ENCODE measurements around the gene CLIC6.
A peak's percentile ranks its signal among the peaks of the same experiment; 100 is the strongest.

CLIC6 gene

DNA sequence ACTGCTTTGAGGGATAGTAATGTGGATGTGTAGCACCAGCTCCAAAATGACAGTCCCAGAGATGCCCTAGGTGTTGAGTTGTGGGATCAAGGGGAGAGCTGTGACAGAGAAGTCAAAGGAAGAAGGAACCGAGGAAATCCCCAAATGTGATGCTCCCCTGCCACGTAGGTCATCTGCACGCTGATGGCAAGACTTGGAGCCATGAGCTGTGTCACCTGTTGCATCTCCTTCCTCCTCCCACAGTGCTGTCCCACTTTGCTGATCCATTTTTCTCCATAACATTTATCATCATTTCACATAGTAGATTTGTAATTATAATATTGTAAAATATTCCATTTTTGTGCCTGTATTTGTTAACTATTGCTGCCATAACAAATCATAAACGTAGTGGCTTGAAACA lies 36.3 kb upstream of the CLIC6 start:
- no peak for DNase-seq (ENCODE audit: low spot score)

DNA sequence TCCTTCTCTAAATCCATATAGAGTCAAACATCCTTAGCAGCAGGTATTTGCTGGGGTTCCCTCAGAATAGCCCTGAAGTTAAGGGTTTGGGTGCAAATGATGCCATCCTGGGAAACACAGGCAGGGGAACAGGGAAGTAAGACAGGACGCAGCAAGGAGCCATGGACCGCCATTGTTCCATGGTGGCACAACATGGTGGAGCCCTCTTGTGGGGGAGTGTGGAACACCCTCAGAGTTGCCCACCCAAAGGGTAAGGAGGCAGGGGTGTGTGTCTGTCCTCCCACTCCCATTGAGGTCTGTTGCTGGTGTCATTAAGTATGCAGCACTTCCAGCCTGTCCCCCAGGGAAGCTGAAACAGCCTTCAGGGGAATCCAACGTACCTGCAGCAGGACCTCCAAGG lies 33.5 kb upstream of the CLIC6 start:
- no peak overlapping the region for H3K18ac ChIP-seq (ENCODE audit: low read length)
- H4K91ac ChIP-seq (ENCODE audit: low read depth, low read length, poor library complexity) = no peak overlapping the region
- H3K4ac ChIP-seq (ENCODE audit: low read length) = no peak overlapping the region
- peaks cover 2% of the 10 kb centered on the region for H3K79me1 ChIP-seq (ENCODE audit: low read depth, low read length)
- no CpG with 5 or more reads among the region's 3 CpGs for WGBS, 2 donors (ENCODE audit: extremely low coverage in 2 of 2, insufficient read length in 2 of 2, insufficient replicate concordance in 1 of 2)
- H2BK120ac ChIP-seq (ENCODE audit: low read depth, low read length) = no peak overlapping the region
- peak overlapping the region; percentile 32 for H3K23ac ChIP-seq (ENCODE audit: low read depth, low read length, poor library complexity)
- no peaks in the 10 kb centered on the region for H3K36me3 ChIP-seq (replicated peaks in 1 of 2; ENCODE audit: control insufficient read depth in 2 of 2, insufficient read depth in 2 of 2, low read length in 2 of 2)
- H3K4me3 ChIP-seq (ENCODE audit: low read length in 2 of 2) = no peak overlapping the region
- no peak overlapping the region for H3K9ac ChIP-seq (ENCODE audit: low read depth, low read length, poor library complexity)
- no peaks in the 10 kb centered on the region for H3K4me1 ChIP-seq (ENCODE audit: control insufficient read depth in 2 of 2, insufficient read depth in 1 of 2, low read depth in 1 of 2, low read length in 2 of 2)
- no peaks in the 10 kb centered on the region for H3K27me3 ChIP-seq (ENCODE audit: control insufficient read depth in 3 of 3, insufficient read depth in 3 of 3, low read depth in 1 of 3, low read length in 3 of 3)
- no peak overlapping the region for H3K14ac ChIP-seq (ENCODE audit: low read length)
- H2BK5ac ChIP-seq (ENCODE audit: low read length) = no peak overlapping the region
- H2AFZ ChIP-seq (ENCODE audit: low read length) = no peak overlapping the region
- H2BK12ac ChIP-seq (ENCODE audit: low read length) = no peak overlapping the region
- no peak for DNase-seq (ENCODE audit: low spot score)
- H3K27ac ChIP-seq (replicated peaks; ENCODE audit: low read length) = no peak overlapping the region
- no peak overlapping the region for H4K8ac ChIP-seq (ENCODE audit: low read depth, low read length)
- no peak overlapping the region for H3K4me2 ChIP-seq (ENCODE audit: insufficient read depth, low read length, poor library complexity, severe bottlenecking)
- H2AK5ac ChIP-seq (ENCODE audit: low read depth, low read length) = no peak overlapping the region
- H2BK15ac ChIP-seq (ENCODE audit: low read length) = no peak overlapping the region
- H3K9me3 ChIP-seq (replicated peaks in 1 of 2; ENCODE audit: control insufficient read depth in 2 of 2, insufficient read depth in 1 of 2, low read depth in 1 of 2, low read length in 2 of 2) = no peaks in the 10 kb centered on the region

More for the DNA sequence above, 36.3 kb upstream of the CLIC6 start:
- Histone ChIP-seq H4K91ac (ENCODE audit: low read depth, low read length, poor library complexity) (no peak overlapping the region), H3K14ac (ENCODE audit: low read length) (no peak overlapping the region), H3K27me3 (ENCODE audit: control insufficient read depth in 3 of 3, insufficient read depth in 3 of 3, low read depth in 1 of 3, low read length in 3 of 3) (no peaks in the 10 kb centered on the region), H2BK12ac (ENCODE audit: low read length) (no peak overlapping the region), H3K4me2 (ENCODE audit: insufficient read depth, low read length, poor library complexity, severe bottlenecking) (no peak overlapping the region), H3K4ac (ENCODE audit: low read length) (no peak overlapping the region), H2BK120ac (ENCODE audit: low read depth, low read length) (no peak overlapping the region), H3K36me3 (replicated peaks in 1 of 2; ENCODE audit: control insufficient read depth in 2 of 2, insufficient read depth in 2 of 2, low read length in 2 of 2) (no peaks in the 10 kb centered on the region), H3K9me3 (replicated peaks in 1 of 2; ENCODE audit: control insufficient read depth in 2 of 2, insufficient read depth in 1 of 2, low read depth in 1 of 2, low read length in 2 of 2) (no peaks in the 10 kb centered on the region), H3K4me3 (ENCODE audit: low read length in 2 of 2) (no peak overlapping the region), H3K23ac (ENCODE audit: low read depth, low read length, poor library complexity) (no peak overlapping the region), H3K18ac (ENCODE audit: low read length) (no peak overlapping the region), H3K9ac (ENCODE audit: low read depth, low read length, poor library complexity) (no peak overlapping the region), H2AFZ (ENCODE audit: low read length) (no peak overlapping the region), H3K27ac (replicated peaks; ENCODE audit: low read length) (no peak overlapping the region), H2AK5ac (ENCODE audit: low read depth, low read length) (no peak overlapping the region), H2BK5ac (ENCODE audit: low read length) (no peak overlapping the region), H3K4me1 (ENCODE audit: control insufficient read depth in 2 of 2, insufficient read depth in 1 of 2, low read depth in 1 of 2, low read length in 2 of 2) (no peaks in the 10 kb centered on the region), H3K79me1 (ENCODE audit: low read depth, low read length) (peaks cover 2% of the 10 kb centered on the region), H4K8ac (ENCODE audit: low read depth, low read length) (no peak overlapping the region), H2BK15ac (ENCODE audit: low read length) (no peak overlapping the region)
- no CpG with 5 or more reads among the region's 4 CpGs for WGBS, 2 donors (ENCODE audit: extremely low coverage in 2 of 2, insufficient read length in 2 of 2, insufficient replicate concordance in 1 of 2)

DNA sequence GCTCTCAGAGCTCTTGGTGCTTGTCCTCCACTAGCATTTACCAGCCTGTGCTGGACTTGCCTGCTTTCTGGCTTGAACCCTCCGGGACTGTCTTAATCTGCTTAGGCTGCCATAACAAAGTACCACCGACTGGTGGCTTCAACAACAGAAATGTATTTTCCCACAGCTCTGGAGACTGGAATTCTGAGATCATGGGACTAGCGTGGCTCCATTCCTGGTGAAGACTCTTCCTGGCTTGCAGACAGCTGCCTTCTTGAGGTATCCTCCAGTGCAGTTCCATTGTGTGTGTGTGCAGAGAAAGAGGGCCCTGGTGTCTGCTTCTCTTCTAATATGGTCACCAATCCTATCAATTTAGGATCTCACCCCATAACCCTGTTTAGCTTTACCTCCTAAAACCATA lies 31.8 kb upstream of the CLIC6 start:
- Histone ChIP-seq H4K91ac (ENCODE audit: low read depth, low read length, poor library complexity) (no peak overlapping the region), H3K9ac (ENCODE audit: low read depth, low read length, poor library complexity) (no peak overlapping the region), H2BK12ac (ENCODE audit: low read length) (no peak overlapping the region), H3K27ac (replicated peaks; ENCODE audit: low read length) (no peak overlapping the region), H3K9me3 (replicated peaks in 1 of 2; ENCODE audit: control insufficient read depth in 2 of 2, insufficient read depth in 1 of 2, low read depth in 1 of 2, low read length in 2 of 2) (no peaks in the 10 kb centered on the region), H3K18ac (ENCODE audit: low read length) (no peak overlapping the region), H3K4me2 (ENCODE audit: insufficient read depth, low read length, poor library complexity, severe bottlenecking) (no peak overlapping the region), H2AFZ (ENCODE audit: low read length) (no peak overlapping the region), H3K27me3 (ENCODE audit: control insufficient read depth in 3 of 3, insufficient read depth in 3 of 3, low read depth in 1 of 3, low read length in 3 of 3) (no peaks in the 10 kb centered on the region), H2BK5ac (ENCODE audit: low read length) (no peak overlapping the region), H2AK5ac (ENCODE audit: low read depth, low read length) (no peak overlapping the region), H4K8ac (ENCODE audit: low read depth, low read length) (no peak overlapping the region), H3K79me1 (ENCODE audit: low read depth, low read length) (peaks cover 2% of the 10 kb centered on the region), H3K23ac (ENCODE audit: low read depth, low read length, poor library complexity) (no peak overlapping the region), H3K36me3 (replicated peaks in 1 of 2; ENCODE audit: control insufficient read depth in 2 of 2, insufficient read depth in 2 of 2, low read length in 2 of 2) (no peaks in the 10 kb centered on the region), H3K14ac (ENCODE audit: low read length) (no peak overlapping the region), H3K4me1 (ENCODE audit: control insufficient read depth in 2 of 2, insufficient read depth in 1 of 2, low read depth in 1 of 2, low read length in 2 of 2) (no peaks in the 10 kb centered on the region), H3K4ac (ENCODE audit: low read length) (no peak overlapping the region), H3K4me3 (ENCODE audit: low read length in 2 of 2) (no peak overlapping the region), H2BK120ac (ENCODE audit: low read depth, low read length) (no peak overlapping the region), H2BK15ac (ENCODE audit: low read length) (no peak overlapping the region)
- no CpG with 5 or more reads among the region's 3 CpGs for WGBS, 2 donors (ENCODE audit: extremely low coverage in 2 of 2, insufficient read length in 2 of 2, insufficient replicate concordance in 1 of 2)
- no peak for DNase-seq (ENCODE audit: low spot score)

DNA sequence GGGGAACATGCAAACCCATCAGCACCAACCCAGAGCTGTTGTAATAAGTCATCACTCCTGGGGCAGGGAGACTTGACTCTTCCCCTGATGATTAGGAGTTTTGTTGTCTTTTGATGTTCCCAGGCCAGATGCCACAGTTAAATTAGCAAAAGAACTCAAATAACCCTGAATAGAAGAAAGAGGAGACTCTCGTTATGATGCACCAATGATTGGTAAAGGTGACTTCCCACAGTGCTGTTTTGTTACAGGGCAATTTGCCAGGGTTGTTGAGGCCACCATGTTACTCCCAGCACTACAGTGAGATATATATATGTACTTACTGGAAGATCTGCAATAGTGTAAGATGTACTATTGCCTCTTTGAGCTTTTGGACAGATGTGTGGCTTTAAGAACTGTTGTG lies 29.5 kb upstream of the CLIC6 start:
- no peak for DNase-seq (ENCODE audit: low spot score)
- no peak overlapping the region for H2AK5ac ChIP-seq (ENCODE audit: low read depth, low read length)
- no peak overlapping the region for H3K4me3 ChIP-seq (ENCODE audit: low read length in 2 of 2)
- H4K8ac ChIP-seq (ENCODE audit: low read depth, low read length) = no peak overlapping the region
- H2AFZ ChIP-seq (ENCODE audit: low read length) = no peak overlapping the region
- no peak overlapping the region for H4K91ac ChIP-seq (ENCODE audit: low read depth, low read length, poor library complexity)
- H3K4ac ChIP-seq (ENCODE audit: low read length) = no peak overlapping the region
- no CpG with 5 or more reads among the region's 1 CpG for WGBS, 2 donors (ENCODE audit: extremely low coverage in 2 of 2, insufficient read length in 2 of 2, insufficient replicate concordance in 1 of 2)
- H3K36me3 ChIP-seq (replicated peaks in 1 of 2; ENCODE audit: control insufficient read depth in 2 of 2, insufficient read depth in 2 of 2, low read length in 2 of 2) = no peaks in the 10 kb centered on the region
- no peak overlapping the region for H3K14ac ChIP-seq (ENCODE audit: low read length)
- no peaks in the 10 kb centered on the region for H3K4me1 ChIP-seq (ENCODE audit: control insufficient read depth in 2 of 2, insufficient read depth in 1 of 2, low read depth in 1 of 2, low read length in 2 of 2)
- H2BK5ac ChIP-seq (ENCODE audit: low read length) = no peak overlapping the region
- peaks cover 2% of the 10 kb centered on the region for H3K79me1 ChIP-seq (ENCODE audit: low read depth, low read length)
- H3K27ac ChIP-seq (replicated peaks; ENCODE audit: low read length) = no peak overlapping the region
- no peak overlapping the region for H3K18ac ChIP-seq (ENCODE audit: low read length)
- no peak overlapping the region for H3K4me2 ChIP-seq (ENCODE audit: insufficient read depth, low read length, poor library complexity, severe bottlenecking)
- no peak overlapping the region for H3K23ac ChIP-seq (ENCODE audit: low read depth, low read length, poor library complexity)
- H2BK12ac ChIP-seq (ENCODE audit: low read length) = no peak overlapping the region
- H3K9ac ChIP-seq (ENCODE audit: low read depth, low read length, poor library complexity) = no peak overlapping the region
- H2BK15ac ChIP-seq (ENCODE audit: low read length) = no peak overlapping the region
- no peaks in the 10 kb centered on the region for H3K9me3 ChIP-seq (replicated peaks in 1 of 2; ENCODE audit: control insufficient read depth in 2 of 2, insufficient read depth in 1 of 2, low read depth in 1 of 2, low read length in 2 of 2)
- H2BK120ac ChIP-seq (ENCODE audit: low read depth, low read length) = no peak overlapping the region
- no peaks in the 10 kb centered on the region for H3K27me3 ChIP-seq (ENCODE audit: control insufficient read depth in 3 of 3, insufficient read depth in 3 of 3, low read depth in 1 of 3, low read length in 3 of 3)

All from neuronal stem cell (in vitro differentiated cells).